HG03521 (cell line): Measurements from ENCODE around the gene C19orf25.
"Not testable (repeated sequence)": the region's sequence is repeated elsewhere in the genome, so short reads cannot be mapped to it uniquely, and the experiment has no call there.

ENCODE experiments used
- ATAC-seq: cut with Tn5 transposase; IDR thresholded peaks from one replicate; pipeline ENCODE4 v1.9.1; 2021; ENCODE audit warnings: mild to moderate bottlenecking, moderate library complexity; ENCODE audit not compliant: unreplicated experiment

Gene C19orf25

DNA sequence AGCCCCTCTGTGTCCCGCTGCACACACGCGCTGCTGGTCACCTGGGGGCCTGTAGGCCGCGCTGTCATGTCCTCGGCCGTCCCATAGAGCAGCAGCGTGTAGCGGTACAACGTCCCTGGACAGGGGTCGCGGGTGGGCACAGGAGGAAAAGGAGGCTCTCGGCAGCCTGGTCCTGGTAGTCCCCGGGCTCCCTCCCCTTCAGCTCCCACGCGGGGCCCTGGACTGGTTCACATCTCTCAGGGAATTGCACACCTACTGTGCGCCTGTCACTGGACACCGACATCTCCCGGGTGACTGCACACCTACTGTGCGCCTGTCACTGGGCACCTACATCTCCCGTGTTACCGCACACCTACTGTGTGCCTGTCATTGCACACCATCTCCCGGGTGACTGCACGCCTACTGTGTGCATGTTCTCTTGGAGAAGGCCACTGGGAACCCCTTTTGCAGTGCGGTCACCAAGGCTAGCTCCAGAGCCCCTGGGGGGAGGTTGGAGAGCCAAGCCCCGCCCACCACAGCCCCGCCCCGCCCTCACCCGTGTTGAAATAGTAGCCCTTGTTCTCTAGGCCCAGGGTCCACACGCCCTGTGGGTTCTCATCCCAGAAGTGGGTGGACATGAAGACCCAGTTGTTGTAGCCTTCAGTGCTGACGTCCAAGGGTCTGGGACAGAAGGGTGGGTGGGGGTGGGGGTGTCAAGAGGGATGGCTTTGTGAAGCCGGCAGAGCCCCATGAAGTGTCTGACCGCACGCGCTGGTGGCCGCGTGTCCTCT is 3.5 kb upstream of the C19orf25 start:
- ATAC-seq, result no peak

DNA sequence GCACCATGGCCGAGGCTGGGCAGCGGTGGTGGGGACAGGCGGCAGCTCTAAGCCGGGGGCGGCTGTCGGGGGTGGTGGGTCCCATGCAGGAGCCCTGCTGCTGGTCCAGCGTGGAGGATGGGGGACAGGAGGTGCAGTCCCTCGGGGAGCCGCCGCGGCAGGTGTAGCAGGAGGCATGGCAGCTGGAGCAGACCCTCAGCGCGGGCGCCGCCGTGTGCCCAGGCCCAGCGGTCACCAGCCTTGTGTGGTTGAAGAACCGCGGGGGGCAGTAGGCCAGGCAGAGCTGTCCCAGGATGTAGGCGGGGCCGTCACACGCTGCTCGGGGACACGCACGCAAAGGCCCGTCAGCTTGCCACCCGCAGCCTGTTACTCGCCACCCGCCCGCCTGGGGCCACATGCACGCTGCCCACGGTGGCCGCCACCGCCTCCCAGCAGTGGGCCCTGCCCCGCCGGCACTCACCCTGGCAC is 2.9 kb upstream of the C19orf25 start:
- no peak for ATAC-seq

DNA sequence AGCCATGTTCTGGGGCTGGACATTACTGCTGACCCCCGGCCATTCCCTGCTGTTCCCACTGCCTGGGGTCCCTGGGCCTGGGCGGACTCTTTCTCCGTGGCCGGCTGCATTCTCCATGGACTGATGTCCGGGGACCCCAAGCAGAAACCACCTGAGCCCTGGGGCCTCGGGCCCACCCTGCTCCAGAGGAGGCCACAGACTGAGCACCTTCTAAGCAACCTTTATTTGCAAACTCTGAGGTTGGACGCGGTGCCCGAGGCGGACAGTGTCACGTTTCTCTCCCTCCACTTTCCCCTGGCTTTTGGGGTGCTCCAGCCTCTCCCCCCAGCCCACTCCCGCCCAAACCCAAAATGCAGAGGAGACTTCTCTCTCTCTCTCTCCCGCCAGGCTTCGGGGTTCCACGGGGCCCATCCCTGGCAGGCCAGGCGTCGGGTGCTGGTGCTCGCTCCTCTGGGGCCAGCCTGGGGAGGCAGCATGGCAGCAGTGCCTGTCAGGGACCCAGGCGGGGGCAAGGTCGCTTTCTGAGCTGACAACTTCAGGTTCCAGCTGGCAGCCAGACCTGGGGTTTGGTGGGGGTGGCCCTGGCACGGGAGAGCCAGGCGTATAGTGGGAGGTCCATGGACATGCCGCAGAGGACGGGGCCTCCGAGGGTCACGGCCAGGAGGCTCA is 2.3 kb upstream of the C19orf25 start:
- no peak for ATAC-seq

DNA sequence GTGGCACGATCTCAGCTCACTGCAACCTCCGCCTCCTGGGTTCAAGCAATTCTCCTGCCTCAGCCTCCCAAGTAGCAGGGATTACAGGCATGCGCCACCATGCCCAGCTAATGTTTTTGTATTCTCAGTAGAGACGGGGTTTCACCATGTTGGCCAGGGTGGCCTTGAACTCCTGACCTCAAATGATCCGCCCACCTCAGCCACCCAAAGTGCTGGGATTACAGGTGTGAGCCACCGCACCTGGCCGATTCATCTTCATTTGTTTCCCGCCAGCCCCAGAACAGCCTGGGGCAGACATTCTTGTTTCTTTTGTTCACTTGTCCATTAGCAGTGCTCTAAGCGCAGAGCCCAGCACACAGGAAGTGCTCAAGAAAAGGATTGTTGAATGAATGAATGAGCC is 2.0 kb downstream of the C19orf25 start:
- ATAC-seq, result not testable (repeated sequence)

DNA sequence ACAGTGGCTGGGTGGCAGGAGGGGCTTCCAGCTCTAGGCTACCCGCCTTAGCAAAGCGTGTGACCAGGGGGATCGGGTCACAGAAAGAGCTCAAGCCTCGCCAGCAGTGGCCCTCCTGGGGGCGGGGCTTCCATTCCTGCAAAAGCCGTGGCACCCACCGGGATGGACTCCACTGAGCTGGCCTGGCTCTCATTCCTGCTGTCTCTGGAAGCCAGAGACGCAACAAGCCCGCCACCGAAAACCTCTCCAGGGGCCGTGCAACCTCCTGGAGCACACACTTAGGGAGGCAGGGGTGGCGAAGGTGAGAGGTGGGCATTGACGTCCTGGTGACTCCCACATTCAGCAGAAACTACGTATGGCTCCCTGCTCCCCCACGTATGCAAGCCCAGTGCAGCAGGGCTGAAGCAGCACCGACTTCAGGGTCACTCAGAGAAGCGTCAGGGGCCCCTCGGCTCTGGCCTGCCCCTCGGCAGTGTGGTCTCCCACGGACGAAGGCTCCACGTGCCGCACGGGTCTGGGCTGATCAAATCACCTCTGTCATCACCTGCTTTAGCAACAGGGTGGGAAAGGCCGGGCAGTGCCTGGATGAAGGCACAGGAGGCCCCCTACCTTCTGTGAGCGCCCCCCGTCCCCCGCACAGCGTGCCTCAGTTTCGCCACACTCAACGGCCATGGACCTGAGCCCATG is 3.1 kb downstream of the C19orf25 start:
- ATAC-seq, result no peak

DNA sequence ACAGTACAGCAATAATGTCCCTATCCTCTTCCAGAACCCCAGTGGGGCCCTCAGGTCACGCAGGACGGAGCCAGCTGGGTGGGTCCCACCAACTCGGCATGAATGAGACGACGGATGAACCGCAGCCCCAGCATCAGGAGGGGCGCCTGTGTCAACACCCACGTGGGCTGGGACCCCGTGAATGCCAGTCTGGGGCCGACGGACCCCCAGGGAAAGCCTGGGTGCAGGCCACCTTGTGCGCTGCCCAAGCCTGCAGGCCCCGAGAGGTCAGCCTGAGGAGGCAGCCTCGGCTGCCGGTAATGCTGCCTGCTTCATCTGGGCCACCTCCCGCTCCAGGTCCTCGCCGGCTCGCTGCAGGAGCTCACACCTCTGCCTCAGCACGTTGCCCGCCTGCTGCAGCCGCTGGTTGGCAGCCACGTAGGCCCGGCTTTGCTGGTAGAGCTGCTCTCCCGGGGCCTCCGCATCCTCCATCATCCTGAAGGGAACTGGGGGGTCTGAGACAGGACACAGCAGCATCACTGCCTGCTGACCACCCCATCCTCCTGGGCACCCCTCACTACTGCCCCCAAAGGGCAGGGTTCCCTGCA is 4.2 kb downstream of the C19orf25 start:
- no peak for ATAC-seq

DNA sequence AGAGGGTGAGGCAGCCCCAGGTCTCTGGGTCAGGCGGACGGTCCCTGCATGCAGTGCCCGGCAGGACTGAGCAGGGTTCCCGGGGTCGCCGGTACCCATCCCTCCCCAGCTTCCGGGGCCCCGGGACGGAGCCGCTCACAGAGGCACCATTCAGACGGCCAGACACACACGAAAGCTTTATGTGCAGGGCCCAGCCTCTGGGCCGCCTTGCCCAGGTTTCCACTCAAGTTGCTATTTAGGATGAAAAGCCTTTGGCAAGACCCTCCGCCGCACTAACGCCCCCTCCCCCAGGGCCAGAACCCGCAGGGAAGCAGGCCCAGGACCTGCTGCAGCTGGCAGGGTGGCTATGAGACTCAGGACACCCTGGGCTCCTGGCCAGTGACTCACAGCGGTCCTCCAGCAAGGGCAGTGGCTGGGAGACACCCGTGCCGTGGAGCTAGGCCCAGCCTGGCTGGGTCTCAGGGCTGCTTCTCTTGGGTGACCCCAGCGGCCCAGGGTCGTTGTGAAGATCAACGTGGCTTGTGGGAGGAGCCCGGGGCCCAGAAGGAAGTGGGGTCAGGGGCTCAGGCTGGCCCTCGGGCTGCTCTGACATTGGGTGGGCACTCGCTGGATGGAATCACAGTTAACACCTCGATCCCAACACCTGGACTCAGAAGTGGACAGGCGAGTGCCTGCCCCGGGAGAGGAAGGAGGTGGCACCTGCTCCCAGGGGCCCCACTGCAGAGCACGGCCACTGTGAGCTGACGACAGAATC is 4.8 kb downstream of the C19orf25 start:
- no peak for ATAC-seq

DNA sequence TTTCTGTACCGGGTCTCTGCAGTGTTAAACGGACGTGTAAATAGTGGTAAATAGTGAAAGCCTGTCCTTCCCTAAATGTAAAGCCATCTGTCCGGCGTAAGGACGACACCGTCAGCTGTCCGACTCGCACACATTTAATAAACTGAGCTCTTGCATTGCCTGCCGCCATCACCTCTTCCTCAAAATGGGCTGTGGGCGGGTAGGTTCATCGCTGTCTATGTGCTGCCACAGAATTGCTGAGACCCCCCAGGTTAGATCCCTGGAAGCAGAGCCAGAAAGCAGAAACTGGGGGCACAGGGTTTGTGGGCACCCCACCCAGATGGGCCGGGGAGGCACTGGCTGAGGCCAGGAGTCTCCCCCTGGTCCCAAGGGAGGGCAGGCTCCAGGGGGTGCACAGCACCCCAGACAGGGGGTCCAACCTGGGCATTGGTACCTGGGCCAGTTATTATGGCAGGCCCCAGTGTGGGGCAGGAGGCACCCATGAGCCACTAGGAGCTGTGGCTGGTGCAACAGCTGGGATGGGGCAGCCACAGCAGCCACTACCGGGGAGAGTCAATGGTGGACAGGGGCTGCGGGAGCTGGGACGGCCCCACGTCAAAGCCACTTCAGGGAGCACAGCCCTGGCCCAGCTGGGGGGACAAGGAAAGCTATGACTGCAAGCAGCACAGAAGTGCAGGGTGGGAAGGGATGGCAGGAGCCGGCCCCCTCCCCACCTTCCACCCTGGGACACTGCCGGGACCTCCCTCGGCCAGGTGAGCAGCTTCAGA is 5.7 kb downstream of the C19orf25 start:
- ATAC-seq, result no peak

DNA sequence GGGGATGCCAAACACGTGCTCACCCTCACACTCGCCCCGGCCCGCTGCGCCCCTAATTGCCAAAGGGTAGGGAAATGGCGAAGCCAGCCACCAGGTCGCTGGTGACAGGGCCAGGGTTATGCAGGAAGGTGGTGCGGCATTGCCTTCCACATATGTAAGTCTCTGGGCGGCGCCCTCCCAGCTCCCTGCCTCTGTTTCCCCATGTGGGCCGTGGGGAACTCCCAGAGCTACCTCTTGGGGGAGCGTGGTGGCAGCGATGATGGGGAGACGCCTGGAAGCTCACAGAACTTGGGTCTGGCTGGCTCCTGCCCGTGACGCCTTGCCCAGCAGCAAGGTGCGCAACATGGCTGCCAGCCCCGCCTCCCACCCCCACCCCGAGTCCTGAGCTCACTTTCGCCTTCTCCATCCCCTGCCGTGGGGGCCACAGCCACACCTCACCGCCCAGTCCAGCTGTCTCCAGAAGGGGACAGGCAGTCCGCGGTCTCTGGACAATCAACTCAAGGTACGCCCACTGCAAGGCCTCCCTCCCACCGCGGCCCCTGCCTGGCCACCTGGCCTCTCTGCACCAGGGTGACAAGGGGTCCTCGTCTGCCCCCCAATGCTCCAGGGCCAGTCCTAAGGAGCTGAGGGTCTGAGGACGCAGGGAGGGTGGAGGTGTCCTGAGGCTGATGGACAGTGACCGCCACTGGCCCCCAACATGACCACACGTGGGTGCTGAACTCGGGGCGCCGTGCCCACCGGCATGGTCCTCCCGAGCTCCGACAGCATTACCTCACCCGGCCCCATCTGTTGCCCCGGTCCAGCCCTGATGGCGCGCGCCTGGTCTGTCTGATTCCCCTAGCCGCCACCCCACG is 6.6 kb downstream of the C19orf25 start:
- no peak for ATAC-seq

DNA sequence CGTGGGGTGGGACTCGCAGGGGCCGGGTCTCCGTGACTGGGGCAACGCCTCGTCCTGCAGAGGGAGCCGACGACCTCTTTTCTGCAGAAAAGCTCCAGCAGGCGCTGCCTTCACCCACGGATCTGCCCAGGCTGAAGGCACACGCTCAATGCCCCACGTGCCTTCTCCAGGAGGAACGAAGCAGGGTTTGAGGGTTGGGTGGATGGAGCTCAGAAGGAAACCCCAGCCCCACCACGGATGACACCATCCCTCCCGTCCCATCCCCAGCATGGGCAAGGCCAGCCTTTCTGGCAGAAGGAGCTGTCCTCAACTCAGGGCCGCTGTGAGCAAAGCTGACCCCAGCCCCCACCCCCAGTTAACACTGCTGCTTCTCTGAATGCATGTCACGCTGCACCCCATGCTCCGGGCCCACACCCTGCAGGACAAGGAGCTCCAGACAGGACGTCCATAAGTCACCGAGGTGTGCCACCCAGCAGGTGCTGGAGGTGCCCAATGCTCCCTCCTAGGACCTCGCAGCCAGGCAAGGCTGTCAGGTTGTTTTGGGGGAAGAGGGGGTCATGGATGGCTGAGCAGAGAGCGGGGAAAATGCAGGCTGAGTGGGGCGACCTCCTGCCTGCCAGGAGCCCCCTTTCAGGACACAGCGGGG is 7.4 kb downstream of the C19orf25 start:
- ATAC-seq, result no peak

DNA sequence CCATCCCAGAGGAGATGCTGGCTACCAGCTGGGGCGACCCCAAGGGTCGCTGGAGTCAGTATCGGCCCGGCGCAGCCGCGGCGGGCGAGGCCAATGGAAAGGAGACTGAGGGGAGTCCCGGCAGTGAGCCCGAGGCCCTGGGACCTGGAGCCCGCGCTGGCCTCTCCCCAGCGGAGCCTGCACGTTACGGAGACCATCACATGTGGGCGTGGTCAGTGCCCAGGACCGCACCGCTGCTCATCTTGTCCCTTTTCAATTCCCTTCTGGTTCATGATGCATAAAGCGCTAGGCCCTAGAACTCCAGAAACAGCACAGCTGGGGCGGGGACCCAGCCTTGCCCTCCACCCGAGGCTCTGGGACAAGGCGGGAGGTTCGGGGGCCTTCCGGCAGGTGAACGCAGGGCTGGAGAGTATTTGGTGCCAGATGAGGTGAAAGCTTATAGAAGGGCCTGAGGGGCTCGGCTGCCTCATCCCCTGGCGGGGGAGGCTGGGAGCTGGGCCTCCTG is 8.0 kb downstream of the C19orf25 start:
- no peak for ATAC-seq

DNA sequence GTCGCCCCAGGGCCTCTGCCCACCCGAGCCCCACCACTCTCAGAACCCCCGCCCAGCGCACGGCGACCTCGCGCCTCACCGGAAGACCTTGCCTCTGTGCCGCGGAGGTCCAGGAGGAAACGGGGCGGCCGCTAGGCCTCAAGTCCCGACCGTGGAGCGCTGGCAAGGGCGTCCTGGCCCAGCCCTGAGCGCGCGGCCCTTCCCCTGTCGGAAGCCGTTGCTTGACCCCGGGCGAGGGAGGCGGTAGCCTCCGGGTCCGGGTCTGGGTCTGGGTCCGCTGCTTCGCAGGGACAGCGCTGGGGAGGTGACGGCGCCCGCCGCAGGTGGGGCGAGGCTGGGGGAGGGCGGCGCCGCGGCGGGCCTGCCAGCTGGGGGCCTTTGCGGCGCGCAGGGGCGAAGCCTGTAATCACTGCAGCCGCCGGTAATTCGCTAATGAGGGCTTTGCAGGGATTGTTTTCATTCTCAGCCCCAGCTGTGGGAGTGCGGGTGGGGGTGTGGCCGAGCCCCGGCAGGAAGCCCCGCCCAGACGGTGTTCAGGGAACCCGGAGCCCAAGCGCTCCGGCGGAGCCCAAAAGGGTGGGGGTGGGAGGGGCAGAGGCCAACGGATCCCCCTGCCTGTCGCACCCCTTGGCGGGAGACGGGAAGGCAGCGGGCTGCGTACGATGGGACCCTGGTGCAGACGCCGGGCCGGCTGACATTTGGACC is 8.6 kb downstream of the C19orf25 start:
- ATAC-seq, result no peak

DNA sequence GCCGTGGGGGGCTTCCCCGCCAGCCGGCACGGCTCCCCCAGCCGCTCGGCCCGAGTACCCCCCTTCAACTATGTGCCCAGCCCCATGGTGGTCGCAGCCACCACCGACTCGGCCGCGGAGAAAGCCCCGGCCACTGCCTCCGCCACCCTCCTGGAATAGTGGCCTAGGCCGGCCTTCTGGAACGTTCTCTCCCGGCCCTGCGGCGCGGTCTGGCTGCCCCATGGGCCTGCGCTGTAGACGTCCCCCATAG is 9.0 kb downstream of the C19orf25 start:
- ATAC-seq, result no peak

DNA sequence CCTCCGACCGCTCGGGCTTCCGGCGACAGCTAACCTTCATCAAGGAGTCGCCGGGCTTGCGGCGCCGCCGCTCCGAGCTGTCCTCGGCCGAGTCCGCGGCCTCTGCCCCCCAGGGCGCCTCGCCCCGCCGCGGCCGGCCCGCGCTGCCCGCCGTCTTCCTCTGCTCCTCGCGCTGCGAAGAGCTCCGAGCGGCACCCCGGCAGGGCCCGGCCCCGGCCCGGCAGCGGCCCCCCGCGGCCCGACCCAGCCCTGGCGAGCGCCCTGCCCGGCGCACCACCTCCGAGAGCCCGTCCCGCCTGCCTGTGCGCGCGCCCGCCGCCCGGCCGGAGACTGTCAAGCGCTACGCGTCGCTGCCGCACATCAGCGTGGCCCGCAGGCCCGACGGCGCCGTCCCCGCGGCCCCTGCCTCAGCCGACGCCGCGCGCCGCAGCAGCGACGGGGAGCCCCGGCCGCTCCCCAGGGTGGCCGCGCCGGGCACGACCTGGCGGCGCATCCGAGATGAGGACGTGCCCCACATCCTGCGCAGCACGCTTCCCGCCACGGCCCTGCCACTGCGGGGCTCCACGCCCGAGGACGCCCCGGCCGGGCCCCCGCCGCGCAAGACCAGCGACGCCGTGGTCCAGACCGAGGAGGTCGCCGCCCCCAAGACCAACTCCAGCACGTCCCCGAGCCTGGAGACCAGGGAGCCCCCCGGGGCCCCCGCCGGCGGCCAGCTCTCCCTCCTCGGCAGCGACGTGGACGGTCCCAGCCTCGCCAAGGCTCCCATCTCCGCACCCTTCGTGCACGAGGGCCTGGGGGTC is 9.6 kb downstream of the C19orf25 start:
- no peak for ATAC-seq

DNA sequence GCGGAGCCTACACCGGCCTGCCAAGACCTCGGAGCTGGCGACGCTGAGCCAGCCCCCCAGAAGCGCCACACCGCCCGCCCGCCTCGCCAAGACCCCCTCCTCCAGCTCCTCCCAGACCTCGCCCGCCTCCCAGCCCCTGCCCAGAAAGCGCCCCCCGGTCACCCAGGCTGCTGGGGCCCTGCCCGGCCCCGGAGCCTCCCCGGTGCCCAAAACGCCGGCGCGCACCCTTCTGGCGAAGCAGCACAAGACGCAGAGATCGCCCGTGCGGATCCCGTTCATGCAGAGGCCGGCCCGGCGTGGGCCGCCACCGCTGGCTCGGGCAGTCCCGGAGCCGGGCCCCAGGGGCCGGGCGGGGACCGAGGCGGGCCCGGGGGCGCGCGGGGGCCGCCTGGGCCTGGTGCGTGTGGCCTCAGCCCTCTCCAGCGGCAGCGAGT is 10.2 kb downstream of the C19orf25 start:
- ATAC-seq, result no peak

DNA sequence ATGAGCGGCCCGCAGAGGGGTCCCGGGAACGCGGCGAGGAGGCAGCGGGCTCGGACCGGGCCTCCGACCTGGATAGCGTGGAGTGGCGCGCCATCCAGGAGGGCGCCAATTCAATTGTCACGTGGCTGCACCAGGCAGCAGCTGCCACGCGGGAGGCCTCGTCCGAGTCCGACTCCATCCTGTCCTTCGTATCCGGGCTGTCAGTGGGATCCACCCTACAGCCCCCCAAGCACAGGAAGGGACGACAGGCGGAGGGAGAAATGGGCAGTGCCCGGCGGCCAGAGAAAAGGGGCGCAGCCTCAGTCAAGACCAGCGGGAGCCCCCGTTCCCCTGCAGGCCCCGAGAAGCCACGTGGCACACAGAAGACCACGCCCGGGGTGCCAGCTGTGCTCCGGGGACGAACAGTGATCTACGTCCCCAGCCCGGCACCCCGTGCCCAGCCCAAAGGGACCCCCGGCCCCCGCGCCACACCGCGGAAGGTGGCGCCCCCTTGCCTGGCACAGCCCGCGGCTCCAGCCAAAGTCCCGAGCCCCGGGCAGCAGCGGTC is 10.7 kb downstream of the C19orf25 start:
- no peak for ATAC-seq
